SK-N-MC (cell line): ENCODE measurements around the gene SYCN.

Experiments
- EZH2 ChIP-seq: fragments of 200-600 bp; sonication (generic); IDR thresholded peaks from one replicate; pipeline ENCODE4 v1.6.1; 2017; ENCODE audit warnings: antibody characterized with exemption
- FOXP2 ChIP-seq: optimal IDR thresholded peaks from 2 replicates; pipeline ENCODE3; 2011; ENCODE audit warnings: mild to moderate bottlenecking, moderate library complexity; ENCODE audit not compliant: insufficient read depth; ENCODE audit errors: extremely low read length, control extremely low read depth
- POLR2AphosphoS5 ChIP-seq: IDR thresholded peaks from 2 replicates; pipeline ENCODE4 v1.6.1; 2012; ENCODE audit warnings: mild to moderate bottlenecking, low read depth, low read length, borderline replicate concordance

- TF ChIP-seq POLR2AphosphoS5 (no peak), EZH2 (no peak), FOXP2 (no peak)
Observed at GRCh38 chr19:39197808-39198207, 6.3 kb downstream of the SYCN start.
